ENCODE data around the gene CALM3.

The CALM3 gene

DNA sequence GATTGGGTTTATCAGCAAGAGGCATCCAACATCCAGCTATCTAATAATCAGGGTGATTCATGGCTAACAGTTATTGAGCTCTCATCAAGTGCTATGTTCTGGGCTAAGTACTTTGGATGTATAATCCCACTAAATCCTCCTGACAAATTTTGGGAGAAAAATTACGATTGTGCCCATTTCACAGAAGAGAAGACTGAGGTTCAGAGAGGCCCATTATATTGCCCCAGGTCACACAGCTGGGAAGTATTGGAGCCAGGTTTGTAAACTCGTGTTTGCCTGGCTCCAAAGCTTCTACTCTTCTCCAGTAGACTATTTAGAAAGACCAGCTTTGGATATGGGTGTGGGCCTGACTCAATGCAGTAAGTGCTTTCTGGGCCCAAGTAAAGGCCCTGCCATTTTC, 20.9 kb upstream of the CALM3 start:
- no peak overlapping the region for H2AFZ ChIP-seq (ENCODE audit: low read length)
- H3K4me2 ChIP-seq (ENCODE audit: low read depth, low read length), result no peak overlapping the region
- DNase-seq, result no peak
- no peaks in the 10 kb centered on the region for H3K79me2 ChIP-seq (ENCODE audit: low read length)
- TF ChIP-seq EZH2phosphoT487 (IDR thresholded peaks at IDR 0.05; ENCODE audit: low read length) (no peak), EZH2 (optimal IDR thresholded peaks at IDR 0.05; ENCODE audit: low read depth, low read length) (no peak)
- TF ChIP-seq, protein P1, sequence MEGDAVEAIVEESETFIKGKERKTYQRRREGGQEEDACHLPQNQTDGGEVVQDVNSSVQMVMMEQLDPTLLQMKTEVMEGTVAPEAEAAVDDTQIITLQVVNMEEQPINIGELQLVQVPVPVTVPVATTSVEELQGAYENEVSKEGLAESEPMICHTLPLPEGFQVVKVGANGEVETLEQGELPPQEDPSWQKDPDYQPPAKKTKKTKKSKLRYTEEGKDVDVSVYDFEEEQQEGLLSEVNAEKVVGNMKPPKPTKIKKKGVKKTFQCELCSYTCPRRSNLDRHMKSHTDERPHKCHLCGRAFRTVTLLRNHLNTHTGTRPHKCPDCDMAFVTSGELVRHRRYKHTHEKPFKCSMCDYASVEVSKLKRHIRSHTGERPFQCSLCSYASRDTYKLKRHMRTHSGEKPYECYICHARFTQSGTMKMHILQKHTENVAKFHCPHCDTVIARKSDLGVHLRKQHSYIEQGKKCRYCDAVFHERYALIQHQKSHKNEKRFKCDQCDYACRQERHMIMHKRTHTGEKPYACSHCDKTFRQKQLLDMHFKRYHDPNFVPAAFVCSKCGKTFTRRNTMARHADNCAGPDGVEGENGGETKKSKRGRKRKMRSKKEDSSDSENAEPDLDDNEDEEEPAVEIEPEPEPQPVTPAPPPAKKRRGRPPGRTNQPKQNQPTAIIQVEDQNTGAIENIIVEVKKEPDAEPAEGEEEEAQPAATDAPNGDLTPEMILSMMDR (IDR thresholded peaks at IDR 0.05; ENCODE audit: low read length), result no peak
- no peaks in the 10 kb centered on the region for H3K9me3 ChIP-seq (replicated peaks; ENCODE audit: insufficient read depth, low read length)
- H3K9me2 ChIP-seq (replicated peaks; ENCODE audit: insufficient read depth, low read length), result no peaks in the 10 kb centered on the region
- H3K4me1 ChIP-seq (ENCODE audit: low read length), result no peaks in the 10 kb centered on the region
- no peak overlapping the region for H3K9ac ChIP-seq (ENCODE audit: low read length)
- no peak overlapping the region for H3K27ac ChIP-seq (ENCODE audit: low read length)
- H3K27me3 ChIP-seq (replicated peaks; ENCODE audit: insufficient read depth, low read length), result 0 out of 2 replicates have a peak, but pooled peaks cover 6% of the 10 kb centered on the region
- H3K36me3 ChIP-seq (replicated peaks; ENCODE audit: insufficient read depth, low read length), result no peaks in the 10 kb centered on the region
- no peaks in the 10 kb centered on the region for H3F3A ChIP-seq (ENCODE audit: insufficient read depth, low read length)
- H4K20me1 ChIP-seq (ENCODE audit: insufficient read depth, low read length), result no peaks in the 10 kb centered on the region
- no peak overlapping the region for H3K4me3 ChIP-seq (ENCODE audit: low read length)

DNA sequence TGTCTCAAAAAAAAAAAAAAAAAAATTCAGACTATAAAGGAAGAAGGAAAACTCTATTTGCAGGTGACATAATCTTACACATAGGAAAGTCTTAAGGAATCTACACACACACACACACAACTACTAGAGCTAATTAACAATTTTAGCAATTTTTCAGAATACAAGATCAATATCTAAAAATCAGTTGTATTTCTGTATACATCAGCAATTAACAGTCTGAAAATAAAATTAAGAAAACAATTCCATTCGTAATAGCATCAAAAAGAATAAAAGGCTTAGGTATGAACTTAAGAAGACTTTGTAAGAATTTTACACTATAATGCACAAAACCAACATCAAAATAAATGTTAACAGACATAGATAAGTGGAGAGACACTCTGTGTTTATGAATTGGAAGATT, 15.6 kb upstream of the CALM3 start:
- H3K36me3 ChIP-seq (replicated peaks; ENCODE audit: insufficient read depth, low read length), result no peaks in the 10 kb centered on the region
- H3K79me2 ChIP-seq (ENCODE audit: low read length), result no peaks in the 10 kb centered on the region
- H3K27me3 ChIP-seq (replicated peaks; ENCODE audit: insufficient read depth, low read length), result no peaks in the 10 kb centered on the region
- no peak overlapping the region for H2AFZ ChIP-seq (ENCODE audit: low read length)
- no peak overlapping the region for H3K27ac ChIP-seq (ENCODE audit: low read length)
- no peaks in the 10 kb centered on the region for H3F3A ChIP-seq (ENCODE audit: insufficient read depth, low read length)
- H4K20me1 ChIP-seq (ENCODE audit: insufficient read depth, low read length), result no peaks in the 10 kb centered on the region
- H3K9me2 ChIP-seq (replicated peaks; ENCODE audit: insufficient read depth, low read length), result no peaks in the 10 kb centered on the region
- no peak for DNase-seq
- no peak overlapping the region for H3K4me2 ChIP-seq (ENCODE audit: low read depth, low read length)
- H3K9ac ChIP-seq (ENCODE audit: low read length), result no peak overlapping the region
- TF ChIP-seq EZH2 (optimal IDR thresholded peaks at IDR 0.05; ENCODE audit: low read depth, low read length) (no peak), EZH2phosphoT487 (IDR thresholded peaks at IDR 0.05; ENCODE audit: low read length) (no peak)
- TF ChIP-seq, protein P1 (IDR thresholded peaks at IDR 0.05; ENCODE audit: low read length), result no peak
- H3K4me3 ChIP-seq (ENCODE audit: low read length), result no peak overlapping the region
- H3K9me3 ChIP-seq (replicated peaks; ENCODE audit: insufficient read depth, low read length), result no peaks in the 10 kb centered on the region
- H3K4me1 ChIP-seq (ENCODE audit: low read length), result no peaks in the 10 kb centered on the region

GRCh38 chr19:46586294-46586693, 14.8 kb upstream of the CALM3 start:
- Histone ChIP-seq H3K27ac (ENCODE audit: low read length) (no peak overlapping the region), H3K9me2 (replicated peaks; ENCODE audit: insufficient read depth, low read length) (no peaks in the 10 kb centered on the region), H3K4me3 (ENCODE audit: low read length) (no peak overlapping the region), H4K20me1 (ENCODE audit: insufficient read depth, low read length) (no peaks in the 10 kb centered on the region), H3K9ac (ENCODE audit: low read length) (no peak overlapping the region), H3K4me1 (ENCODE audit: low read length) (no peaks in the 10 kb centered on the region), H3K36me3 (replicated peaks; ENCODE audit: insufficient read depth, low read length) (no peaks in the 10 kb centered on the region), H3K79me2 (ENCODE audit: low read length) (no peaks in the 10 kb centered on the region), H3K9me3 (replicated peaks; ENCODE audit: insufficient read depth, low read length) (no peaks in the 10 kb centered on the region), H2AFZ (ENCODE audit: low read length) (no peak overlapping the region), H3K27me3 (replicated peaks; ENCODE audit: insufficient read depth, low read length) (no peaks in the 10 kb centered on the region), H3K4me2 (ENCODE audit: low read depth, low read length) (no peak overlapping the region), H3F3A (ENCODE audit: insufficient read depth, low read length) (no peaks in the 10 kb centered on the region)
- TF ChIP-seq EZH2phosphoT487 (IDR thresholded peaks at IDR 0.05; ENCODE audit: low read length) (no peak), EZH2 (optimal IDR thresholded peaks at IDR 0.05; ENCODE audit: low read depth, low read length) (no peak)
- TF ChIP-seq, protein P1 (IDR thresholded peaks at IDR 0.05; ENCODE audit: low read length), result no peak
- no peak for DNase-seq
